Mammary epithelial cell (primary cell): Measurements from ENCODE around the gene SORCS2.

ENCODE experiments used
- EZH2 ChIP-seq: IDR thresholded peaks from 2 replicates; pipeline ENCODE4 v1.6.1; 2012; ENCODE audit warnings: low read length, inconsistent platforms, borderline replicate concordance
- TF ChIP-seq, protein P1 (sequence below), 2 donors: IDR thresholded peaks in 1 of 2; conservative IDR thresholded peaks in 1 of 2; 2 replicates each; pipeline ENCODE4 v1.5.1; 2011 to 2012; ENCODE audit warnings: inconsistent platforms in 2 of 2, low read length in 2 of 2, mild to moderate bottlenecking in 2 of 2, control low read depth in 1 of 2, low read depth in 1 of 2; ENCODE audit not compliant: insufficient read depth in 1 of 2; ENCODE audit errors: extremely low read depth in 1 of 2

DNA sequence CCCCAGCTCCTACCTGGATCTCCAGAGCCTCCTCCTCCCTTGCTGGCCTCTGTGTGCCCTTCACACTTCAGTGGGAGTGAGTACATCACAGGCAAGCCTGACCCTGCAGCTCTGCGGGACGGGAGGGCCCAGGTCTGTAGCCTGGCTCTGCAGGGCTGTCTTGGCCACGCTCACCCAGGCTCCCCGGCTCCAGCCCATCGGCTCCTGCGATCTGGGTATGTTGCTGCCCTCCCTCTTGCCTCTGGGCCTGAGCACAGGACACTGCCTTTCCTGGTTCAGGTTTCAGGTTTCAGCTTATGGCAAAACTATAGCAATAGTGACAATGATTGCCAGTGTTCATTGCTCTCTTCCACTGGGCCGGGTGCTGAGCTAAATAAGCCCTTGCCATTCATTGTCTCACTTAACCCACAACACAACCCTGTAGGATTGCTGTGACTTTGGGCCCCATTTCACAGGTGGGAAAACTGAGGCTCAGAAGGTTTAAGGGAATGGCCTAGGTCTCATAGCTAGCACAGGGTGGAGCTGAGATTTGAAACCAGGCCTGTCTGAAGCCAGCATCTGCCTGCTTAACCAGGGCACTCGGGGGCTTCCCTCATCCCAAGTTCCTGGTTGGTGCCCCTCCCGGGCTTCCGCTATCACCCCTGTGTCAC lies 44.6 kb upstream of the SORCS2 start:
- TF ChIP-seq, protein P1, sequence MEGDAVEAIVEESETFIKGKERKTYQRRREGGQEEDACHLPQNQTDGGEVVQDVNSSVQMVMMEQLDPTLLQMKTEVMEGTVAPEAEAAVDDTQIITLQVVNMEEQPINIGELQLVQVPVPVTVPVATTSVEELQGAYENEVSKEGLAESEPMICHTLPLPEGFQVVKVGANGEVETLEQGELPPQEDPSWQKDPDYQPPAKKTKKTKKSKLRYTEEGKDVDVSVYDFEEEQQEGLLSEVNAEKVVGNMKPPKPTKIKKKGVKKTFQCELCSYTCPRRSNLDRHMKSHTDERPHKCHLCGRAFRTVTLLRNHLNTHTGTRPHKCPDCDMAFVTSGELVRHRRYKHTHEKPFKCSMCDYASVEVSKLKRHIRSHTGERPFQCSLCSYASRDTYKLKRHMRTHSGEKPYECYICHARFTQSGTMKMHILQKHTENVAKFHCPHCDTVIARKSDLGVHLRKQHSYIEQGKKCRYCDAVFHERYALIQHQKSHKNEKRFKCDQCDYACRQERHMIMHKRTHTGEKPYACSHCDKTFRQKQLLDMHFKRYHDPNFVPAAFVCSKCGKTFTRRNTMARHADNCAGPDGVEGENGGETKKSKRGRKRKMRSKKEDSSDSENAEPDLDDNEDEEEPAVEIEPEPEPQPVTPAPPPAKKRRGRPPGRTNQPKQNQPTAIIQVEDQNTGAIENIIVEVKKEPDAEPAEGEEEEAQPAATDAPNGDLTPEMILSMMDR (conservative IDR thresholded peaks at IDR 0.05 in 1 of 2, IDR thresholded peaks at IDR 0.05 in 1 of 2; ENCODE audit: extremely low read depth in 1 of 2, insufficient read depth in 1 of 2, low read depth in 1 of 2, low read length in 2 of 2), result no peak
- TF ChIP-seq EZH2, result no peak
